H9 (cell line): ENCODE results near the gene ZFPM1. TPM values are rescaled to one million over a fixed set of nuclear protein-coding genes. Genes with fewer than 3 reads are reported as not detected.

ENCODE experiments used
- DNase-seq: peaks from one replicate; pipeline ENCODE4 v3.0.0-alpha.2; 2017
- H2AFZ ChIP-seq: one replicate; pipeline ENCODE4 v1.6.1; 2013; ENCODE audit warnings: mild to moderate bottlenecking, low read length, control low read depth, moderate library complexity
- H2AK5ac ChIP-seq: 2 replicates; pipeline ENCODE4 v1.6.1; 2013; ENCODE audit warnings: low read length, control low read depth, mixed read lengths; ENCODE audit not compliant: insufficient read length
- H2BK120ac ChIP-seq: one replicate; pipeline ENCODE4 v1.6.1; 2013; ENCODE audit warnings: low read depth, mild to moderate bottlenecking, low read length, control low read depth, inconsistent platforms; ENCODE audit not compliant: poor library complexity, severe bottlenecking
- H2BK12ac ChIP-seq: 2 replicates; pipeline ENCODE4 v1.6.1; 2013; ENCODE audit warnings: low read length, control low read depth, mixed read lengths, low read depth; ENCODE audit not compliant: insufficient read length
- H2BK15ac ChIP-seq: 2 replicates; pipeline ENCODE4 v1.6.1; 2013; ENCODE audit warnings: low read depth, low read length, control low read depth
- H2BK20ac ChIP-seq: one replicate; pipeline ENCODE4 v1.6.1; 2013; ENCODE audit warnings: low read depth, mild to moderate bottlenecking, low read length, control low read depth, inconsistent platforms; ENCODE audit not compliant: poor library complexity, severe bottlenecking
- H2BK5ac ChIP-seq: 2 replicates; pipeline ENCODE4 v1.6.1; 2013; ENCODE audit warnings: low read length, control low read depth, mixed read lengths; ENCODE audit not compliant: insufficient read length
- H3K14ac ChIP-seq: 2 replicates; pipeline ENCODE4 v1.6.1; 2013; ENCODE audit warnings: low read length, control low read depth; ENCODE audit not compliant: insufficient read depth
- H3K18ac ChIP-seq: 2 replicates; pipeline ENCODE4 v1.6.1; 2013; ENCODE audit warnings: low read depth, mild to moderate bottlenecking, mixed read lengths, low read length, control low read depth; ENCODE audit not compliant: insufficient read length
- H3K23ac ChIP-seq: 2 replicates; pipeline ENCODE4 v1.6.1; 2013; ENCODE audit warnings: low read length, control low read depth, mixed read lengths, low read depth; ENCODE audit not compliant: insufficient read length
- H3K23me2 ChIP-seq: 2 replicates; pipeline ENCODE4 v1.6.1; 2013; ENCODE audit warnings: low read depth, mild to moderate bottlenecking, mixed read lengths, low read length, control low read depth; ENCODE audit not compliant: insufficient read length, poor library complexity, severe bottlenecking
- H3K27ac ChIP-seq: 2 replicates; pipeline ENCODE4 v1.5.1; 2013; ENCODE audit warnings: low read length, control low read depth, mixed read lengths, low read depth; ENCODE audit not compliant: insufficient read length
- H3K27me3 ChIP-seq: 2 replicates; pipeline ENCODE4 v1.6.1; 2013; ENCODE audit warnings: low read length, control low read depth, inconsistent platforms; ENCODE audit not compliant: insufficient read depth
- H3K4ac ChIP-seq: 2 replicates; pipeline ENCODE4 v1.6.1; 2013; ENCODE audit warnings: low read depth, mild to moderate bottlenecking, control low read depth, inconsistent platforms, low read length, moderate library complexity
- H3K4me1 ChIP-seq: 2 replicates; pipeline ENCODE4 v1.6.1; 2013; ENCODE audit warnings: low read length, control low read depth, inconsistent platforms; ENCODE audit not compliant: insufficient read depth
- H3K4me2 ChIP-seq: 2 replicates; pipeline ENCODE4 v1.6.1; 2013; ENCODE audit warnings: low read length, control low read depth, mixed read lengths; ENCODE audit not compliant: insufficient read length, insufficient read depth
- H3K56ac ChIP-seq: 2 replicates; pipeline ENCODE4 v1.6.1; 2013; ENCODE audit warnings: low read depth, mild to moderate bottlenecking, mixed read lengths, low read length, control low read depth; ENCODE audit not compliant: insufficient read length
- H3K79me1 ChIP-seq: 2 replicates; pipeline ENCODE4 v1.6.1; 2013; ENCODE audit warnings: low read depth, mild to moderate bottlenecking, moderate library complexity, low read length, control low read depth, inconsistent platforms; ENCODE audit not compliant: insufficient read depth, poor library complexity, severe bottlenecking
- H3K79me2 ChIP-seq: 2 replicates; pipeline ENCODE4 v1.6.1; 2013; ENCODE audit warnings: low read length, control low read depth, inconsistent platforms; ENCODE audit not compliant: insufficient read depth
- H3K9ac ChIP-seq: 2 replicates; pipeline ENCODE4 v1.6.1; 2013; ENCODE audit warnings: low read length, control low read depth, mixed read lengths; ENCODE audit not compliant: insufficient read length; ENCODE audit errors: extremely low read depth
- H3K9me3 ChIP-seq: one replicate; pipeline ENCODE4 v1.6.1; 2013; ENCODE audit warnings: low read depth, low read length, inconsistent platforms; ENCODE audit not compliant: control insufficient read depth
- H3T11ph ChIP-seq: one replicate; pipeline ENCODE4 v1.6.1; 2013; ENCODE audit warnings: mild to moderate bottlenecking, low read length, control low read depth, inconsistent platforms
- H4K20me1 ChIP-seq: one replicate; pipeline ENCODE4 v1.6.1; 2013; ENCODE audit not compliant: control insufficient read depth, insufficient read length, insufficient read depth
- H4K5ac ChIP-seq: 2 replicates; pipeline ENCODE4 v1.6.1; 2013; ENCODE audit warnings: low read depth, mild to moderate bottlenecking, mixed read lengths, low read length, control low read depth; ENCODE audit not compliant: insufficient read length
- H4K8ac ChIP-seq: replicated peaks from 2 replicates; pipeline ENCODE4 v1.6.1; 2013; ENCODE audit warnings: low read length, control low read depth, mixed read lengths, low read depth; ENCODE audit not compliant: insufficient read length
- H4K91ac ChIP-seq: 2 replicates; pipeline ENCODE4 v1.6.1; 2013; ENCODE audit warnings: low read depth, mild to moderate bottlenecking, moderate library complexity, mixed read lengths, low read length, control low read depth; ENCODE audit not compliant: insufficient read length
- H3K27ac Mint-ChIP-seq, 3 experiments: 2 replicates in 2 of 3; 3 replicates in 1 of 3; pipeline ENCODE4 v1.8.0; 2020 to 2021; ENCODE audit warnings: mixed read lengths in 3 of 3, mild to moderate bottlenecking in 1 of 3, moderate library complexity in 1 of 3
- H3K27me3 Mint-ChIP-seq: 2 replicates; pipeline ENCODE4 v1.8.0; 2021; ENCODE audit warnings: low read depth, mild to moderate bottlenecking, moderate library complexity, mixed read lengths
- H3K36me3 Mint-ChIP-seq, 3 experiments: 2 replicates in 2 of 3; 3 replicates in 1 of 3; pipeline ENCODE4 v1.8.0; 2020 to 2021; ENCODE audit warnings: low read depth in 3 of 3, mixed read lengths in 3 of 3; ENCODE audit not compliant: insufficient read depth in 1 of 3
- H3K4me1 Mint-ChIP-seq, 2 experiments: 2 replicates each; pipeline ENCODE4 v1.8.0; 2020; ENCODE audit warnings: mixed read lengths in 2 of 2
- H3K4me3 Mint-ChIP-seq, 2 experiments: 2 replicates in 1 of 2; 3 replicates in 1 of 2; pipeline ENCODE4 v1.8.0; 2020 to 2021; ENCODE audit warnings: mild to moderate bottlenecking in 2 of 2, mixed read lengths in 2 of 2, moderate library complexity in 1 of 2
- H3K9me3 Mint-ChIP-seq, 2 experiments: 2 replicates in 1 of 2; 3 replicates in 1 of 2; pipeline ENCODE4 v1.8.0; 2020; ENCODE audit warnings: mild to moderate bottlenecking in 2 of 2, mixed read lengths in 2 of 2, moderate library complexity in 1 of 2
- whole genome bisulfite sequencing: extraction: QIAGEN DNeasy Blood & Tissue Kit; methylation state at CpG from one replicate; pipeline ENCODE4 v1.1.7; 2013; ENCODE audit warnings: missing lambda C conversion rate, low lambda C conversion rate, mixed read lengths; ENCODE audit not compliant: insufficient read length; ENCODE audit errors: extremely low coverage; 5-methylcytosine and 5-hydroxymethylcytosine counted together
- total RNA-seq: library from RNA; stranded (reverse); gene quantifications from 2 replicates; pipeline ENCODE4 v1.2.1, GENCODE V29; 2021
- TF ChIP-seq, protein P1 (sequence below): fragments of 200-600 bp; sonication (generic); conservative IDR thresholded peaks from 3 replicates; pipeline ENCODE4 v1.8.0; 2021; ENCODE audit warnings: antibody characterized with exemption, mild to moderate bottlenecking

The ZFPM1 gene
- total RNA-seq, 1 experiment from 2014 or later, result 3.6 TPM

DNA sequence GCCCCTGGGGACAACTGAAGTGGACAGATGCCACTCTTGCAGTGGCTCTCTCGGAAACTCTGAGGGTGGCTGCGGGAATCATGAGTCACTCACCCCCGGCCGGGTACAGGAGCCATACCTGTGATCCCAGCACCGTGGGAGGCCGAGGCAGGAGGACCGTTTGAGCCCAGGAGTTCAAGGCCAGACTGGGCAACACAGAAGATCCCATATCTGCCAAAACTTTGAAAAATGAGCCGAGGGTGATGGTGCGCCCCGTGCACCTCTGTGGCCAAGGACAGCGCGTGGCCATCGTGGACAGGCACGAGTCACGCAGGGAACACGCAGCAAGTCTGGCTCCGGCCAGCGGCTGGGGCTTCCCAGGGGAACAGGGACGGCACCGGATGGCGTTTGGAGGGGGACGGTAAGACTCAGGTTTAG lies 75.8 kb downstream of the ZFPM1 start:
- H2BK15ac ChIP-seq, result no peak overlapping the region
- H4K5ac ChIP-seq, result no peak overlapping the region
- no peak overlapping the region for H4K91ac ChIP-seq
- Mint-ChIP-seq H3K27me3 (peaks cover 2% of the 10 kb centered on the region; the same call in 1 of the 2 replicates), H3K36me3 (peaks cover 0 to 16% (median 8%) of the 10 kb centered on the region in 3 experiments; a peak in 3 of 7 replicates), H3K4me1 (peaks cover 0 to 4% of the 10 kb centered on the region in 2 experiments; a peak in 1 of 4 replicates), H3K4me3 (no peak overlapping the region), H3K27ac (no peak overlapping the region; a peak in 1 of 7 replicates), H3K9me3 (no peaks in the 10 kb centered on the region)
- no peak overlapping the region for H3K23ac ChIP-seq
- DNase-seq, result no peak
- no peak overlapping the region for H2BK20ac ChIP-seq
- H2AK5ac ChIP-seq, result no peak overlapping the region
- no peak overlapping the region for H3T11ph ChIP-seq
- H3K18ac ChIP-seq, result no peak overlapping the region
- H3K79me2 ChIP-seq, result no peaks in the 10 kb centered on the region
- no peaks in the 10 kb centered on the region for H3K9me3 ChIP-seq
- no peaks in the 10 kb centered on the region for H4K20me1 ChIP-seq
- no peak overlapping the region for H2AFZ ChIP-seq
- no peak overlapping the region for H3K4ac ChIP-seq
- H4K8ac ChIP-seq, result no peak overlapping the region
- H3K79me1 ChIP-seq, result no peaks in the 10 kb centered on the region
- no peak overlapping the region for H3K4me2 ChIP-seq
- H3K23me2 ChIP-seq, result peaks cover 7% of the 10 kb centered on the region
- H3K14ac ChIP-seq, result no peak overlapping the region
- no peak overlapping the region for H2BK5ac ChIP-seq
- H3K4me1 ChIP-seq, result no peaks in the 10 kb centered on the region
- no peak overlapping the region for H2BK120ac ChIP-seq
- no peak overlapping the region for H2BK12ac ChIP-seq
- no peak overlapping the region for H3K56ac ChIP-seq
- no peak overlapping the region for H3K27ac ChIP-seq
- H3K9ac ChIP-seq, result no peak overlapping the region
- WGBS, result no CpG with 5 or more reads among the region's 22 CpGs
- TF ChIP-seq, protein P1, sequence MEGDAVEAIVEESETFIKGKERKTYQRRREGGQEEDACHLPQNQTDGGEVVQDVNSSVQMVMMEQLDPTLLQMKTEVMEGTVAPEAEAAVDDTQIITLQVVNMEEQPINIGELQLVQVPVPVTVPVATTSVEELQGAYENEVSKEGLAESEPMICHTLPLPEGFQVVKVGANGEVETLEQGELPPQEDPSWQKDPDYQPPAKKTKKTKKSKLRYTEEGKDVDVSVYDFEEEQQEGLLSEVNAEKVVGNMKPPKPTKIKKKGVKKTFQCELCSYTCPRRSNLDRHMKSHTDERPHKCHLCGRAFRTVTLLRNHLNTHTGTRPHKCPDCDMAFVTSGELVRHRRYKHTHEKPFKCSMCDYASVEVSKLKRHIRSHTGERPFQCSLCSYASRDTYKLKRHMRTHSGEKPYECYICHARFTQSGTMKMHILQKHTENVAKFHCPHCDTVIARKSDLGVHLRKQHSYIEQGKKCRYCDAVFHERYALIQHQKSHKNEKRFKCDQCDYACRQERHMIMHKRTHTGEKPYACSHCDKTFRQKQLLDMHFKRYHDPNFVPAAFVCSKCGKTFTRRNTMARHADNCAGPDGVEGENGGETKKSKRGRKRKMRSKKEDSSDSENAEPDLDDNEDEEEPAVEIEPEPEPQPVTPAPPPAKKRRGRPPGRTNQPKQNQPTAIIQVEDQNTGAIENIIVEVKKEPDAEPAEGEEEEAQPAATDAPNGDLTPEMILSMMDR, result no peak
- no peaks in the 10 kb centered on the region for H3K27me3 ChIP-seq
